HG02642 (cell line): ENCODE measurements around the gene FOXP1.

Experiments
- ATAC-seq: cut with Tn5 transposase; IDR thresholded peaks from one replicate; pipeline ENCODE4 v1.9.1; 2021; ENCODE audit warnings: mild to moderate bottlenecking; ENCODE audit not compliant: unreplicated experiment, poor library complexity

Gene FOXP1

GRCh38 chr3:71512544-71512943 lies 71.0 kb downstream of the FOXP1 start:
- no peak for ATAC-seq

DNA sequence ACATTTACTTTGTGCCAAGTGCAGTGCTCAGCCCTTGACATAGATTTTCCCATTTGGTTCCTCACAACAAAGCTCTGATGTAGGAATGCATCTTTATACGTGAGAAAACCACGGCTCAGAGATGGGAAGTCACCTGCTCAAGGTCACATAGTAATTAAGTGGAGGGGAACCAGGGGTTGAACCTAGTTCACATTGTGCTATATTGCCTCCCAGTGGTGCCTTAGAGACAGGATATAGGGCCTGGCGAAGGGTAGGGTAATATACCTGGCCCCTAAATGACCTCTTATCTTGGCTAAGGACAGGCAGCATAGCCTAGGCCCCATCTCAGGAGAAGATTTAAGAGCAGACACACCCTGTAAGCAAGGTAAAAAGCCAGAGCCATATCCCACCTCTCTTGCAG lies 71.5 kb downstream of the FOXP1 start:
- ATAC-seq = peak; percentile 81

GRCh38 chr3:71511446-71511845 lies 72.1 kb downstream of the FOXP1 start:
- ATAC-seq = no peak

GRCh38 chr3:71511037-71511436 lies 72.5 kb downstream of the FOXP1 start:
- ATAC-seq = no peak

- ATAC-seq = no peak
These were observed 73.0 kb downstream of the FOXP1 start for GRCh38 chr3:71510510-71510909.

DNA sequence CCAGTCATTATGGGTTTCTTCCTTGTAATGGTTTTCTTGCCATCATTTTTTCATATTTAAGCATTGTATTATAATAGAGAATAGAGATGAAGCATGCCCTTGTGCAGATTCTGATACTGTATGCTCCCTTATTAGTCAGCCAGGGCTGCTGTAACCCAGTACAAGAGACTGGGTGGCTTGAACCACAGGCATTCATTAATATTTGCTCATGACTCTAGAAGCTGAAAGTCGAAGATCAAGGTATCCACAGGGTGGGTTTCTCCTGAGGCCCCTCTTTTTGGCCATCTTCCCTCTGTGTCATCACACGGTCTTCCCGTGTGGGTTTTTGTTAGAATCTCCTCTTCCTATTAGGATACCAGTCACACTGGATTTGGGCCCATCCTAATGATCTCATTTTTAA lies 74.5 kb downstream of the FOXP1 start:
- no peak for ATAC-seq

DNA sequence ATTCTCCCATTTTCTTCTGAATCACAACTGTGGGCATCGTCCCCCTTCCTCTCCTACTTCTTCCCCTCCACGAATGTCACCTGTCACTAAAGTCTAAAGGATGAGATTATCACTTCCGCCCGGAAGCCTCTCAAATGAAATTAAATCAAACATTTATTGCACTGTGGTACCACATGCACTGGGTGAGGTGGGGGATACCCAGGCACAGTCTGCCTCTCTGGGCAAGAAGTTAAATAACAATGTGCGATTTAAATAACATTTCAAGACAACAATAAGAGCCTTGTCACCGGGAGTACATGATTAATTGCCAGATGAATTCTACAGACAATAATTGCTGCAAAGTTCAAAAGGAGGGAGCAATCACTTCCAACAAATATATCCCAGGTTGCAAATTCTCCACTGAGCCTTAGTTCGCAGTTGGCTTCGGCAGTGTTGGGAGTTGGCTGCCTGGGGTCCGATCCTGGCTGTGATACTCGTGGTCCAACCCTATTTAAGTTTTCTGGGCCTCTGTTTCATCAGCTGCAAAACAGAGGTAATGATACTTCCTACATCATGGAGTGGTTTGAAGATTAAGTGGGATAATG lies 77.7 kb downstream of the FOXP1 start:
- no peak for ATAC-seq

GRCh38 chr3:71504250-71505036 lies 79.1 kb downstream of the FOXP1 start:
- no peak for ATAC-seq

DNA sequence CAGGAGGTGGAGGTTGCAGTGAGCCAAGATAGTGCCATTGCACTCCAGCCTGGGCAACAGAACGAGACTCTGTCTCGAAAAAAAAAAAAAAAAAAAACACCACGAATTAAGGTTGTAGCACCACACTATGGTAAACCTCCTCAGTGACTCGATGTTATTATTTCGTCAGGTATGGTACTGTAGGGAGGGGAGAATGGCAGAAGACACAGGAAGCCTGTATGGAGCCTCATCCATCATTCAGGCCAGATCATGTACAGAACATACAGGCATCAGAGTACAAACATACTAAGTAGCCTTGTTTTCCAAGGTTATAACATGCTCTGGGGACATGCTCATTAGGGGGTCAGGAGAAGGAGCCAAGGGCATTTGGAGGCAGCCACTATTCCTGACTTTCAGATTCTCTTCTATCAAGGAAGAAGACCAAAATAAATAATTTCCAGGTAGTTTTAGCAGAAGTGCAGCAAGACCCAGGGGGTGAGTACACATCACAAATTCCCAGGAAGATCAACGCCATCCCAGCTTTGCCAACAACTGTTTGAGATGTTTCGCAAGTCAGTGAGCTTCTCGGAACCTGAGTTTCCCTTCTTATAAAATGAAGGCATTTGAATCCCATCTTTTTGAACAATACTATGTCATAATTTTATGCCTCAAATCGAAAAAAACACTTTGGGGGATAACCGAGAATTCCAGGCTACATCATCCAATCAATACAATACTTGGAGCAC lies 79.8 kb downstream of the FOXP1 start:
- ATAC-seq = no peak

GRCh38 chr3:71502066-71502625 lies 81.4 kb downstream of the FOXP1 start:
- no peak for ATAC-seq

DNA sequence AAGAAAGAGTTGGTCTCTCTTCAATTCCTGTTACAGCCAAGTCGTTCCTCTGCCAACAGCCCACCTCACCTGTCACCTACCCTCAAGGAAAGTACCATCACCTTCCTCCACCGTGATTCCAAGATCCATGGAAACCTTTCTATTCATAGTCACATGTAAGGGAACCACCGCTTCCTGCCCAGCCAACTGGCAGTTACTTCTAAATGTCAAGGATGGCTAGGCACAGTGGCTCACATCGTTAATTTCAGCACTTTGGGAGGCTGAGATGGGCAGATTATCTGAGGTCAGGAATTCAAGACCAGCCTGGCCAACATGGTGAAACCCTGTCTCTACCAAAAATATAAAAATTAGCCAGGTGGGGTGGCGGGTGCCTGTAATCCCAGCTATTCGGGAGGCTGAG lies 82.8 kb downstream of the FOXP1 start:
- no peak for ATAC-seq

DNA sequence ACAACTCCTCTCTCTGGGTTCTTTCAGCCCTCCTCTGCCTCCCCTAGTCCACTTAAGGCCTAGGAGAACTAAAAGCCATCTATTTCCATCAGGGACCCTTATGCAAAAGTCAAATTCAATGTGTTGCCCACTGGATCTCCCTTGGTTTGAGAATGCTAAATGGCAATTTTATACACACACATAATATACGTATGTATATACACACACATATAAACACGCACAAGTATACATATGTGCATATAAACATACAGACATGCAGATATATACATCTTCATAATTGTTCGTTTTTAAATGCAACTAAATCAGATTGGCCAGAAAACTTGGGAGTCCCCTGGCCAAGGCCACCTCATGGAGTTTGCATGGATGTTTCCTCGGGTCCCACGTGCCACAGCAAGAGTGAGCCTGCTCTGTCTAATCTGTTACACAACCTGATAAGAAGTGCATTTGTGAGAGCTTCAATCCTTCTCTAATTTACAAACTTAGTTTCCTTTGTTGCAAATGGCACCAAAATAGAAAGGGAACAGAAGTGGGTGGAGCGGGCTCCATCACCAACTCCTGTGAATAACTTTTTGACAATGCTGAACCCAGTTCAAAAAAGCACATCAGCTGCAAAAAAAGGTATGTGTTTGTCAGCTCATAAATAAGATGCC lies 84.2 kb downstream of the FOXP1 start:
- no peak for ATAC-seq

GRCh38 chr3:71498543-71498942 lies 85.0 kb downstream of the FOXP1 start:
- ATAC-seq = no peak

DNA sequence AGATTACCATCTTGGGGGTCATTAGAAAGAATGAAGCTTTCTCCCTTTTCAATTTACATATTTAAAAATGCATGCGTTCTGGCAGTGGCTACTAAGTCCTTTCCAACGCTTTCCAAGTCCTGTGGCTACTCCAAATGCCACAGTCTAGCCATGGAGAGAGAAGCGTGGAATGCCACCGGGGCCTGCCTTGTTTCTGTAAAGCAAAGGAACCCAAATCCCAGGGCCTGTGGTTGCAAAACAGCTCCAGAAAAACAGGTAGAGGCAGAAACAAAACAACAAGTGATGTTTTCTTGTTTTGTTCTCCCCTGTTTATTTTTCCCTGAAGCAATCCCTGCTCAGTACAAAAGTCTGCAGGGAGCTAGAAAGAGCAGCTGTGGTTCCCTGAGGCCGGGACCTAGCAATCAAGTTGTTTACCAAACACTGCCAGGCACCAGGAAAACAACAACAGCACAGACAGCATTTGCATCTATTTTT lies 85.5 kb downstream of the FOXP1 start:
- no peak for ATAC-seq

- no peak for ATAC-seq
These were observed 86.1 kb downstream of the FOXP1 start for GRCh38 chr3:71497367-71497897.

- ATAC-seq = no peak
These were observed 87.6 kb downstream of the FOXP1 start for GRCh38 chr3:71495708-71496472.

- ATAC-seq = no peak
These were observed 89.3 kb downstream of the FOXP1 start for GRCh38 chr3:71494212-71494611.

GRCh38 chr3:71492974-71493771 lies 90.4 kb downstream of the FOXP1 start:
- ATAC-seq = no peak

- no peak for ATAC-seq
These were observed 91.0 kb downstream of the FOXP1 start for GRCh38 chr3:71492566-71492965.
